ENCODE results near the gene CCN6.

DNA sequence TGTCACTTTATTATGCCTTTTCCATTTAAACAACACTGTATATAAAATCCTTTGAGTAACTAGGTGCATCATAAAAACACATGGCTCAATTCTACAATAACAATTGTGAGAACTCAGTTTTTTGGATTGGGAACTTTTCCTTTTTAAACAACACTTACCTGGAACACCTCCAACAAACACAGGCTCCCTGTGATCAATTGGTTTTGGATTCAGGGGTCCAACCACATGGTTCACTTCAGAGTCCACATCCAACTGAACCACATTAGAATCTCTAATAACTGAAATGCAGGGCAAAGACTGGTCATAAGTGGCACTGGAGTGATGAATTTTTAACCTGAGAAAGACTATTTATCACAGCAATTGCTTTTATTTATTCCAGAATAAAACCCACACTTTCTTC lies 60.0 kb downstream of the CCN6 start:
- TF ChIP-seq, protein P1, sequence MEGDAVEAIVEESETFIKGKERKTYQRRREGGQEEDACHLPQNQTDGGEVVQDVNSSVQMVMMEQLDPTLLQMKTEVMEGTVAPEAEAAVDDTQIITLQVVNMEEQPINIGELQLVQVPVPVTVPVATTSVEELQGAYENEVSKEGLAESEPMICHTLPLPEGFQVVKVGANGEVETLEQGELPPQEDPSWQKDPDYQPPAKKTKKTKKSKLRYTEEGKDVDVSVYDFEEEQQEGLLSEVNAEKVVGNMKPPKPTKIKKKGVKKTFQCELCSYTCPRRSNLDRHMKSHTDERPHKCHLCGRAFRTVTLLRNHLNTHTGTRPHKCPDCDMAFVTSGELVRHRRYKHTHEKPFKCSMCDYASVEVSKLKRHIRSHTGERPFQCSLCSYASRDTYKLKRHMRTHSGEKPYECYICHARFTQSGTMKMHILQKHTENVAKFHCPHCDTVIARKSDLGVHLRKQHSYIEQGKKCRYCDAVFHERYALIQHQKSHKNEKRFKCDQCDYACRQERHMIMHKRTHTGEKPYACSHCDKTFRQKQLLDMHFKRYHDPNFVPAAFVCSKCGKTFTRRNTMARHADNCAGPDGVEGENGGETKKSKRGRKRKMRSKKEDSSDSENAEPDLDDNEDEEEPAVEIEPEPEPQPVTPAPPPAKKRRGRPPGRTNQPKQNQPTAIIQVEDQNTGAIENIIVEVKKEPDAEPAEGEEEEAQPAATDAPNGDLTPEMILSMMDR (IDR thresholded peaks at IDR 0.05; ENCODE audit: poor library complexity, severe bottlenecking): no peak
- TF ChIP-seq EZH2 (IDR thresholded peaks at IDR 0.05; ENCODE audit: borderline replicate concordance, insufficient read depth, low read length, poor library complexity, severe bottlenecking): no peak
- TF ChIP-seq TAF1 (IDR thresholded peaks at IDR 0.05; ENCODE audit: low read depth): no peak

Data from neural cell (in vitro differentiated cells).